OCI-LY3 (cell line): ENCODE results near the gene BCL2L15.

ENCODE experiments used
- H2AFZ ChIP-seq: fragments of 200-600, 300-600 bp; shearing (Covaris generic); 2 replicates; pipeline ENCODE4 v1.6.0; 2014; ENCODE audit warnings: antibody characterized with exemption, low read depth, low read length
- H3K27ac ChIP-seq: fragments of 200-600, 300-600 bp; sonication (generic); 2 replicates; pipeline ENCODE4 v1.5.1; 2014; ENCODE audit warnings: mild to moderate bottlenecking, low read length, moderate library complexity, mixed read lengths
- H3K27me3 ChIP-seq: fragments of 200-600, 300-600 bp; sonication (generic); 2 replicates; pipeline ENCODE4 v1.6.1; 2014; ENCODE audit warnings: low read depth, low read length, mixed read lengths
- H3K36me3 ChIP-seq: fragments of 200-600, 300-600 bp; sonication (generic); replicated peaks from 2 replicates; pipeline ENCODE3; 2014; ENCODE audit warnings: low read depth, low read length, mixed read lengths
- H3K4me1 ChIP-seq: fragments of 300-600, 200-600 bp; sonication (generic); 2 replicates; pipeline ENCODE4 v1.6.1; 2014; ENCODE audit warnings: low read length, mixed read lengths
- H3K4me2 ChIP-seq: fragments of 200-600, 300-600 bp; sonication (generic); 2 replicates; pipeline ENCODE4 v1.6.1; 2014; ENCODE audit warnings: low read length, mixed read lengths
- H3K4me3 ChIP-seq: fragments of 300-600, 200-600 bp; sonication (generic); 2 replicates; pipeline ENCODE4 v1.5.1; 2014; ENCODE audit warnings: antibody characterized with exemption, mild to moderate bottlenecking, low read length, moderate library complexity
- H3K79me2 ChIP-seq: fragments of 300-600, 200-600 bp; shearing (Covaris generic); 2 replicates; pipeline ENCODE4 v1.6.1; 2014; ENCODE audit warnings: mild to moderate bottlenecking, low read length, mixed read lengths
- H3K9ac ChIP-seq: fragments of 300-600, 200-600 bp; shearing (Covaris generic); 2 replicates; pipeline ENCODE4 v1.6.0; 2014; ENCODE audit warnings: mild to moderate bottlenecking, low read length, moderate library complexity
- H3K9me3 ChIP-seq: fragments of 200-600, 300-600 bp; shearing (Covaris generic); 2 replicates; pipeline ENCODE4 v1.6.1; 2014; ENCODE audit warnings: low read length, mixed read lengths; ENCODE audit not compliant: insufficient read depth
- H4K20me1 ChIP-seq: fragments of 200-600, 300-600 bp; sonication (generic); 2 replicates; pipeline ENCODE4 v1.6.1; 2016; ENCODE audit warnings: low read length, mixed read lengths; ENCODE audit not compliant: insufficient read depth
- CTCF ChIP-seq: fragments of 200-600, 300-600 bp; sonication (generic); IDR thresholded peaks from 2 replicates; pipeline ENCODE4 v1.5.1; 2014; ENCODE audit warnings: antibody characterized with exemption, low read length, low read depth
- EZH2phosphoT487 ChIP-seq: fragments of 200-600 bp; shearing (Covaris generic); IDR thresholded peaks from 2 replicates; pipeline ENCODE4 v1.6.1; 2018; ENCODE audit warnings: antibody characterized with exemption, mixed run types, low read depth

The BCL2L15 gene

GRCh38 chr1:113899111-113899510 lies 11.7 kb upstream of the BCL2L15 start:
- H3K9me3 ChIP-seq = no peaks in the 10 kb centered on the region
- H3K4me1 ChIP-seq = peaks cover 7% of the 10 kb centered on the region
- no peak overlapping the region for H3K9ac ChIP-seq
- no peak overlapping the region for H3K4me3 ChIP-seq
- H3K27me3 ChIP-seq = no peaks in the 10 kb centered on the region
- H2AFZ ChIP-seq = no peak overlapping the region
- H4K20me1 ChIP-seq = no peaks in the 10 kb centered on the region
- H3K27ac ChIP-seq = no peak overlapping the region
- no peak overlapping the region for H3K4me2 ChIP-seq
- TF ChIP-seq CTCF (no peak), EZH2phosphoT487 (no peak)
- peaks cover 22% of the 10 kb centered on the region for H3K36me3 ChIP-seq
- H3K79me2 ChIP-seq = peaks cover 16% of the 10 kb centered on the region

- peaks cover 22% of the 10 kb centered on the region for H3K36me3 ChIP-seq
- TF ChIP-seq CTCF (no peak), EZH2phosphoT487 (no peak)
- no peak overlapping the region for H3K27ac ChIP-seq
Observed at GRCh38 chr1:113898241-113898814, 10.9 kb upstream of the BCL2L15 start.

GRCh38 chr1:113895961-113896360 lies 8.6 kb upstream of the BCL2L15 start:
- Histone ChIP-seq H3K4me2 (no peak overlapping the region), H3K27ac (no peak overlapping the region), H3K79me2 (no peaks in the 10 kb centered on the region), H3K4me1 (no peaks in the 10 kb centered on the region), H4K20me1 (no peaks in the 10 kb centered on the region), H3K9ac (no peak overlapping the region), H3K36me3 (peaks cover 22% of the 10 kb centered on the region), H3K4me3 (no peak overlapping the region), H2AFZ (no peak overlapping the region), H3K9me3 (no peaks in the 10 kb centered on the region), H3K27me3 (no peaks in the 10 kb centered on the region)
- TF ChIP-seq EZH2phosphoT487 (no peak), CTCF (no peak)

More at GRCh38 chr1:113898241-113898814, 10.9 kb upstream of the BCL2L15 start:
- Histone ChIP-seq H3K79me2 (peaks cover 8% of the 10 kb centered on the region), H3K9me3 (no peaks in the 10 kb centered on the region), H3K9ac (no peak overlapping the region), H3K4me1 (peaks cover 2% of the 10 kb centered on the region), H3K4me3 (no peak overlapping the region), H2AFZ (no peak overlapping the region), H4K20me1 (no peaks in the 10 kb centered on the region), H3K27me3 (no peaks in the 10 kb centered on the region), H3K4me2 (no peak overlapping the region)

- H3K79me2 ChIP-seq = no peaks in the 10 kb centered on the region
- no peak overlapping the region for H3K4me2 ChIP-seq
- H3K9ac ChIP-seq = no peak overlapping the region
- no peaks in the 10 kb centered on the region for H3K4me1 ChIP-seq
- no peaks in the 10 kb centered on the region for H4K20me1 ChIP-seq
- peaks cover 22% of the 10 kb centered on the region for H3K36me3 ChIP-seq
- no peak for TF ChIP-seq CTCF
- H3K27me3 ChIP-seq = no peaks in the 10 kb centered on the region
- H3K9me3 ChIP-seq = no peaks in the 10 kb centered on the region
- no peak overlapping the region for H3K4me3 ChIP-seq
- no peak overlapping the region for H2AFZ ChIP-seq
- H3K27ac ChIP-seq = no peak overlapping the region
Observed at GRCh38 chr1:113895098-113895497, 7.7 kb upstream of the BCL2L15 start.
